Mononuclear cell (primary cell): ENCODE data around the gene DOCK4. TPM values are rescaled to one million over a fixed set of nuclear protein-coding genes. Genes with fewer than 3 reads are reported as not detected.

ENCODE experiments used
- H3K27me3 ChIP-seq: 2 replicates; pipeline ENCODE4 v1.6.0; 2011; ENCODE audit warnings: low read length, control low read depth; ENCODE audit not compliant: insufficient read depth
- H3K4me1 ChIP-seq: 2 replicates; pipeline ENCODE4 v1.5.1; 2011; ENCODE audit warnings: mild to moderate bottlenecking, low read length, control low read depth; ENCODE audit not compliant: insufficient read depth
- H3K4me3 ChIP-seq: 2 replicates; pipeline ENCODE4 v1.5.1; 2011; ENCODE audit warnings: mild to moderate bottlenecking, low read length, moderate library complexity
- H3K9me3 ChIP-seq: 2 replicates; pipeline ENCODE4 v1.5.1; 2011; ENCODE audit warnings: low read depth, mild to moderate bottlenecking, control low read depth, low read length
- total RNA-seq: library from RNA; depleted of rRNA; stranded (reverse); fragments of >200 nt; gene quantifications from one replicate; pipeline ENCODE4 v1.2.3, GENCODE V29; 2012

DOCK4 gene
- total RNA-seq, 1 donor, result 5.6 TPM

GRCh38 chr7:111785076-111785475 is 421.1 kb downstream of the DOCK4 start:
- Histone ChIP-seq H3K9me3 (no peaks in the 10 kb centered on the region), H3K4me1 (no peaks in the 10 kb centered on the region), H3K27me3 (no peaks in the 10 kb centered on the region), H3K4me3 (no peak overlapping the region)

GRCh38 chr7:111784296-111784695 is 421.9 kb downstream of the DOCK4 start:
- no peaks in the 10 kb centered on the region for H3K27me3 ChIP-seq
- H3K4me1 ChIP-seq, result no peaks in the 10 kb centered on the region
- no peaks in the 10 kb centered on the region for H3K9me3 ChIP-seq
- no peak overlapping the region for H3K4me3 ChIP-seq

GRCh38 chr7:111783854-111784253 is 422.3 kb downstream of the DOCK4 start:
- no peak overlapping the region for H3K4me3 ChIP-seq
- H3K9me3 ChIP-seq, result no peaks in the 10 kb centered on the region
- H3K27me3 ChIP-seq, result no peaks in the 10 kb centered on the region
- no peaks in the 10 kb centered on the region for H3K4me1 ChIP-seq

GRCh38 chr7:111780527-111780926 is 425.7 kb downstream of the DOCK4 start:
- Histone ChIP-seq H3K4me1 (no peaks in the 10 kb centered on the region), H3K4me3 (no peak overlapping the region), H3K9me3 (no peaks in the 10 kb centered on the region), H3K27me3 (no peaks in the 10 kb centered on the region)

GRCh38 chr7:111775206-111775605 is 431.0 kb downstream of the DOCK4 start:
- Histone ChIP-seq H3K4me1 (no peaks in the 10 kb centered on the region), H3K27me3 (no peaks in the 10 kb centered on the region), H3K9me3 (no peaks in the 10 kb centered on the region), H3K4me3 (no peak overlapping the region)

GRCh38 chr7:111772716-111773115 is 433.5 kb downstream of the DOCK4 start:
- no peaks in the 10 kb centered on the region for H3K4me1 ChIP-seq

GRCh38 chr7:111771638-111772037 is 434.6 kb downstream of the DOCK4 start:
- H3K4me3 ChIP-seq, result no peak overlapping the region
- no peaks in the 10 kb centered on the region for H3K9me3 ChIP-seq
- H3K27me3 ChIP-seq, result no peaks in the 10 kb centered on the region
- no peaks in the 10 kb centered on the region for H3K4me1 ChIP-seq

More at GRCh38 chr7:111772716-111773115, 433.5 kb downstream of the DOCK4 start:
- no peaks in the 10 kb centered on the region for H3K9me3 ChIP-seq
- no peak overlapping the region for H3K4me3 ChIP-seq
- H3K27me3 ChIP-seq, result no peaks in the 10 kb centered on the region

- no peak overlapping the region for H3K4me3 ChIP-seq
- H3K9me3 ChIP-seq, result no peaks in the 10 kb centered on the region
- H3K27me3 ChIP-seq, result no peaks in the 10 kb centered on the region
- no peaks in the 10 kb centered on the region for H3K4me1 ChIP-seq
These were observed 436.1 kb downstream of the DOCK4 start for GRCh38 chr7:111770116-111770515.

GRCh38 chr7:111765751-111766643 is 440.2 kb downstream of the DOCK4 start:
- H3K27me3 ChIP-seq, result no peaks in the 10 kb centered on the region
- no peaks in the 10 kb centered on the region for H3K9me3 ChIP-seq
- H3K4me3 ChIP-seq, result no peak overlapping the region
- H3K4me1 ChIP-seq, result no peaks in the 10 kb centered on the region

- Histone ChIP-seq H3K4me1 (no peaks in the 10 kb centered on the region), H3K9me3 (no peaks in the 10 kb centered on the region), H3K27me3 (no peaks in the 10 kb centered on the region), H3K4me3 (no peak overlapping the region)
These were observed 442.9 kb downstream of the DOCK4 start for GRCh38 chr7:111763221-111763801.

GRCh38 chr7:111762799-111763198 is 443.4 kb downstream of the DOCK4 start:
- Histone ChIP-seq H3K4me1 (no peaks in the 10 kb centered on the region), H3K27me3 (no peaks in the 10 kb centered on the region), H3K9me3 (no peaks in the 10 kb centered on the region), H3K4me3 (no peak overlapping the region)

GRCh38 chr7:111762211-111762610 is 444.0 kb downstream of the DOCK4 start:
- no peaks in the 10 kb centered on the region for H3K27me3 ChIP-seq
- no peaks in the 10 kb centered on the region for H3K9me3 ChIP-seq
- H3K4me3 ChIP-seq, result no peak overlapping the region
- H3K4me1 ChIP-seq, result no peaks in the 10 kb centered on the region

- no peaks in the 10 kb centered on the region for H3K4me1 ChIP-seq
- no peaks in the 10 kb centered on the region for H3K9me3 ChIP-seq
These were observed 446.2 kb downstream of the DOCK4 start for GRCh38 chr7:111760043-111760442.

GRCh38 chr7:111758332-111758731 is 447.9 kb downstream of the DOCK4 start:
- H3K4me3 ChIP-seq, result no peak overlapping the region
- H3K9me3 ChIP-seq, result no peaks in the 10 kb centered on the region
- H3K4me1 ChIP-seq, result no peaks in the 10 kb centered on the region
- no peaks in the 10 kb centered on the region for H3K27me3 ChIP-seq

More at GRCh38 chr7:111760043-111760442, 446.2 kb downstream of the DOCK4 start:
- H3K4me3 ChIP-seq, result no peak overlapping the region
- H3K27me3 ChIP-seq, result no peaks in the 10 kb centered on the region

- H3K4me3 ChIP-seq, result no peak overlapping the region
- no peaks in the 10 kb centered on the region for H3K27me3 ChIP-seq
- no peaks in the 10 kb centered on the region for H3K4me1 ChIP-seq
- H3K9me3 ChIP-seq, result no peaks in the 10 kb centered on the region
These were observed 449.5 kb downstream of the DOCK4 start for GRCh38 chr7:111756687-111757178.
